HG03521 (cell line): ENCODE results near the gene PPARA.

Experiments
- ATAC-seq: cut with Tn5 transposase; IDR thresholded peaks from one replicate; pipeline ENCODE4 v1.9.1; 2021; ENCODE audit warnings: mild to moderate bottlenecking, moderate library complexity; ENCODE audit not compliant: unreplicated experiment

Gene PPARA

DNA sequence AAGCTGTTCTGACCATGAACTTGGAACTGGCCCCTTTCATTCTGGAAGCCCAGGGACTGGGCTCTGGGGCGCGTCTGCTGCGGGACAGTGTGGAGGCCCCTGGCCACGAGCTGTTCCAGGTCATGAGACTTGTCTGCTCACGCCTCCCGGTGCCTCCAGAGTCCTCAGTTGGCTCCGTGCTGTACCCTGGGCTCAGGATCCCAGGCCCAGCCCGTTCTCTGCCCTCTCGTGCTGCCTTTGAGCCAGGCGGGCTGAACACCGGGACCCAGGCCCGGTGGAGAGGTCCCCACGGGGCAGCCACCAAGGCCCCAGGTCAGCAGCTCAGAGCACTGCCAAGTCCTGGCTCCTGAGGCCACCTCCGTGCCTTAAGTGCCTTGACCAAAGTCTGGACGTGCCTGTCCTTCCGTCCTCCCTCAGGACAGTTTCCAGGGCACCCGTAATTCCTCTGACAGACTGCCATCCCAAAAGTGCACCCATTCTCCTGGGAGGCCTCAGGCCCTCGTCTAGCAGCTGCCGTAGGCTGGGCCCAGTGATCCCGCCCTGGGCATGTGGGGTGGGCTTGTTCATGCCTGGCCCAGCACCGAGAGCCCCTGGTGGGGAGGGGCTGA lies 36.3 kb upstream of the PPARA start:
- ATAC-seq: no peak

GRCh38 chr22:46114518-46115387 lies 35.6 kb upstream of the PPARA start:
- no peak for ATAC-seq

- ATAC-seq: no peak
Observed at GRCh38 chr22:46115388-46115678, 35.0 kb upstream of the PPARA start.

DNA sequence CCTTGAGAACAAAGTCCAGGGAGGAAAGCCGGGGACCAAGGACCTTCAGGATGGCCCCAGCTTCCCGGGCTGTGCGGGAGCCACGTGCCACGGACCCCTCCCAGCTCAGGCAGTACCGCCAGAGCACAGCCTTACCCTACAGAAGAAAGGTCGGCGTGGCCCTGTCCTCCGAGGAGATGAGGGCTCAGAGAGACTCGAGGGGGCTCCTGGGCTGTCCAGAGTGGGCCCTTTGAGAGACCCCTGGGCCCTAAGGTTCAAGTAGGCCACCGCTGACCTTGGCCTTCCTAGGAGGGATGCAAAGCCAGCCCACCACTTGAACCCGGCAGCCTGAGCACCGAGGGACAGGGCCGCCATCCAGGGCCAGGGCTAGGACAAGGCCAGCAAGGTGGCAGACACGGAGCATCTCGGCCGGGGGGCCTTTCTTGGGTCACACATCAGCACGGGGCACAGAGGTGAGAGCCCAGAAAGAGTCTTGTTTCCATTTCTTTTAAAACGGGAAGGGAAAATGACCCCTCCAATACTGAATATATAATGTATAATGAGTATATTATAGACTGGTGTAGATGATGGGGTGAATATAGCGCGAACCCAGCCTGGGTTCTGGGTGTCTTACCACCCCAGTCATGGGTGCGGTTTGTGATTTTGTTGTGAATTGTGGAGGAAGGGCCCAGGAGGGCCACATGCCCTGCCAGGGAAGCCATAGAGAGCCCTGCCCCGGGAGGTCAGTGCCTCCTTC lies 34.4 kb upstream of the PPARA start:
- ATAC-seq: no peak

GRCh38 chr22:46116491-46116958 lies 33.8 kb upstream of the PPARA start:
- ATAC-seq: no peak

DNA sequence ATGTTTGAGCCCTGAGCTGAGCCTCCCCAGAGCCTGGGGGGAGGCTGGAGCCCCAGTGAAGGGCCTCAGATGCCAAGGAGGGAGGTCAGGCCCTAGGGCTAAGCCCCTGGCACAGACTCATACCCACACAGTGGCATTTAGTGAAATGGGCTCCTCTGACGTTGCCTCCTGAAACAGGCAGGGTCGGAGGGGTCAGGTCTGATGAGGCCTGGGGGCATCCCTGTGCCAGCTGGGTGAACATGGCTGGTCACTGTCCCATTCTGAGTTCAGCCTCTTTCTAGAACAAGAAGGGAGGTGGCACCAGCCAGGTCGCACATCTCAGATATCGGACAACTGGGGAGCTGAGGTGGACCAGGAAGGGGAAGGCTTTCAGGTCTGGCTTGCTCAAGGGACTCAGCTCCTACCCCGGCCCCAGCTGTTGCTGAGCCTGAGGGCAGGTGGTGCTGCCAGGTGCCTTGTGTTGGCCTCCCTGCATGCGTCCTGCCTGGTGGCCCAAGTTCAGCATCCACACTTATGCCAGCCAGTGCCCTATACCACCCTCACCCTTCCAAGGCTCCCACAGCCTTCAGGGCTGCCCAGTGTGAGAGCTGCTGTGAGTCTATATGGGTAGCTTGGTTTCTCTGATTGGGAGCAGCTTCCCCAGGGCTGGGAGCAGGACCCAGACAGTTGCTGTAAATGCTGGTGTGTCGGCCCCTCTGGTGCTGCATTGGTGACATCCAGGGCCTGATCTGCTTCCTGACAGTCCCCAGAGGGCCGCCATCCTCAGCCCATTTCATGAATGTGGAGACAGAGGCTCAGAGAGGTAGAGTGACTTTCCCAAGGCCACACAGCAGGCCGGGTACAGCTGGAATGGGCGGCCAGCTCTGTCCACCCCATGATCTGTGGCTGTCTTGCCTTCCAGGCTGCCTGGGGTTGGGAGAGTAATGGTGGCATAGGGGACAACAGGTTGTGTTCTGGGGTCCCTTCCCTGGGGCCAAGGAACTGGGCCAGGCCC lies 32.8 kb upstream of the PPARA start:
- no peak for ATAC-seq

DNA sequence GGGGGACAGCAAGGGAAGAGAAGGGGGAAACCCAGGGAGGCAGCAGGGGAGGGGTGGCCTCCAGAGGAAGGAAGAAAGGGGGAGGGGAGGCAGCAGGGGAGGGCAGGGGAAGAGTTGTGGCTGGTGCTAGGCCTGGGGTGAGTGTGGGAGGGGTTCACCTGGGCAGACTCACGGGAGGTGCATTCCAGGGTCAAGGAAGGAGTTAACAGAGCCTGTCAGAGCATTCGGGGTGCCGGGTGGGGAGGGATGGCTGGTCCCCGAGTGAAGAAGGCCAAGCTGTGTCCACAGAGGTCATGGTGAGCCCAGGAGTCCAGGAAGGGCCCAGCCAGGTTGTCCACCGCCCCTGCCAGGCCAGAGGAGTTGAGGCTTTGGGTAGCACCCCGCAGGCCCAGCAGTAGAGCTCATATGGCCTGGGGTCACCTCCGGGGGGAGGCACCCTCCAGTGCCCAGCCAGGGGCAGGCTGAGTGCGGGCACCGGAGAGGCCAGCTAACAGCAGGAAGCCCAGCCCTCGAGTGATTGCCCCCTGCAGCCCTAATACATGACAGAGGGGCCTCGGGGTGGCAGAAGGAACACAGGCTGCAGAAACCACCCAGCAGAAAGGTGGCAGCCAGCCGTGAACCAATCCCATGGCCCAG lies 31.1 kb upstream of the PPARA start:
- ATAC-seq: no peak

DNA sequence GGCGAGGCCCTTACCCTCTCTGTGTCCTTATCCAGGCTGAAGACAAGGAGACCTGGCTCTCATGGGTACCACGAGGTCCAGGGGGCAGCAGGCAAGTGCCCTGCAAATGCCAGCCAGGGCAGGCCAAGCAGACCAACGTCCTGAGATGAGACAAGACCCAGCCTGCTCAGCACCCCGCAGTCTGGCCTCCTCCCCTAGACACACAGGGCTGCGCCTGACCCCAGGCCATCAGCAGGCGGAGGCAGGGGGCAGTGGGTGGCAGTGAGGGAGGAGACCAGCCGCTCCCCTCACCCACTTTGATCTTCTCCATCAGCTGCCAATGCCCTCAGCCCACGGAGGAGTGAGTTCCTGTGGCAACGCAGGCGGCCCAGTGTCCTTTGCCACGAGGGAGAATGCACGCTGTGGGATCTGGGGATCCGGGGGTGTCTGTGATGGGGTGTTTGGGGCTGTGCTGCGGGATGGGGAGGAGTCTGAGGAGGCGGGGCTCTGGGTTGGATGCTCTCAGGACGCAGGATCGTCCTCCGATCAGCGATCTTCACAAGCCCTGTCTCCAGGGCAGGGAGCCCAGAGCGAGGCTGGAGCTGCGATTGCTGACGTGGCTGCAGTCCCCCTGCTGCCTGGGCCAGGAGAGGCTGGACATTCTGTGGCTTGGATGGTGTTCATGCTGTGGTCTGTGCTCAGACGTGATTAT lies 30.5 kb upstream of the PPARA start:
- no peak for ATAC-seq

DNA sequence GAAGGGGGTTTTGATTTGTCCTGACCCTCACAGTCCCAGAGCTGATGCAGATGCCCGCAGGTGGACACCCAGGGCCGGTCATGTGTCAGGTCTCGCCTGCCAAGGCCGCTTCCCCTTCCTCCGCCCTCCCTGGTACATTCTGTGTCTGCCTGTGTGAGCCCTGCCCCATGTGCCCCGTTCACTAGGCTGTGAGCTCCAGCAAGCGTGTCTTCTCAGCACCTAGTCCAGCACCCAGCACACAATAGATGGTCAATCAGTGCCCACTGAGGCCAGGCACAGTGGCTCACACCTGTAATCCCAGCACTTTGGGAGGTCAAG lies 29.9 kb upstream of the PPARA start:
- no peak for ATAC-seq

- no peak for ATAC-seq
Observed at GRCh38 chr22:46121079-46121478, 29.2 kb upstream of the PPARA start.

- no peak for ATAC-seq
Observed at GRCh38 chr22:46121523-46122287, 28.6 kb upstream of the PPARA start.

GRCh38 chr22:46122511-46122971 lies 27.8 kb upstream of the PPARA start:
- no peak for ATAC-seq

- ATAC-seq: no peak
Observed at GRCh38 chr22:46122980-46123693, 27.2 kb upstream of the PPARA start.

DNA sequence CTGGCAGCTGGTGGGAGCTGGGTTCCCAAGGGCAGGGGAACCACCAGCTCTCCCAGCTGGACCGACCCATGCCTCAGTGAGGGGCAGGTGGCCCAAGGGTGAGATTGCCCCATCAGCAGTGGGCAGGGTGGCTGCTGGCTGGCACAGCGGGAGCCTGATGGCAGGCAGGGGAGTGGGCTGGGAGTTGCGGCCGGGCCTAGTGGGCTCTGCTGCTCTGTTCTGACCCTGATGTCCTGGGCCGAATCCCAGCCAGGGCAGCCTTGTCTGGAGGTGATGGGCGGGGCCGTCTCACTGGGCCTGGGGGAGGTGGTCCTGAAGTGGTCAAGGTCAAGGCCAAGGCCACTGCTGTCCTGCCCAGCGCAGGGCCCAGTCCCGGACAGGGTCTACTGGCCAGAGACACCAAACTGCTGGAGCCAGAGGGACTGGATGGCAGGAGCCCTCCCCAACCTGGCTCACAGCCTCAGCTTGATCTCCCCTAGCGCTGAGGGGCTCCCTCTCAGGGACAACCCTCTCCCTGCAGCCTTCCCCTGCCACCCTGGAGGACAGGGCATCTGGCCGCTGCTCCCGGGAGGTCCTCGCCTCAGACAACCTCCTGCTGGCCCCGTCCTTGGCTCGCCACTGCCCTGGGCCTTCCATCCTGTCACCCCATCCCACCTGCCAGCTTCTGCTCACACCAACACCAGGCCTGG lies 26.5 kb upstream of the PPARA start:
- no peak for ATAC-seq

DNA sequence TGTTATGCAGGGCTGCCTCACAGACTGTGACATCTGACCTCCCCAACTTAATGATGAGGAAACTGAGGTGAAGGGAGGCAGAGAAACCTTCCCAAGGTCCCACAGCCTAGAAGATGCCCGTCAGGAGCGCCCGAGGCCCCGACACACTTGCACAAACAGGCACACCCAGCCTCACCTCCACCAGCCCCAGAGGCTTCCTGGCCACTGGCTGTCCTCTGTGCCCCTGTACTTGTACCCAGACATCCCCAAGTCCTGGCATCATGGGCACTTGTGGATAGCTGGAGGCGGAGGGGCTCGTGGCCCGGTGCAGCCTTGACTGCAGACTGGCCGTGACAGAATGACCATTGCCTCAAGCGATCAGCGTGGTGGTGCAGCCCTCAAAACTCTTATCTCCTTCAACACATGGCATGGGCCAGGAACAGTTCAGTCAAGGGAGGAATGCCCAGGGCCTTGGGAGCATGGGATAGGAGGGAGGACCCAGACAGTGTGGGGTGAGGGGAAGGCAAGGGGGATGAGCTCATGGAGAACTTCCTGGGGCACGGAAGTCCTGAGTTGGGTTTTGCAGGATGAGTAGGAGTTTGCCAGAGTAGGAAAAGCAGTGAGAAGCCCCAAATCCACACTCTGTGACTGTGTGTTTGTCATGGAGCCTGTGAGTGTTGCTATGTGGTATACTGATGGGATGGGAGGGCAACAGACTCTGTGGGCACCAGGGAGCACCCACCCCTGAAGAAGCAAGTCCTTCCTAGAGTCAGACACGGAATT lies 25.8 kb upstream of the PPARA start:
- ATAC-seq: no peak

DNA sequence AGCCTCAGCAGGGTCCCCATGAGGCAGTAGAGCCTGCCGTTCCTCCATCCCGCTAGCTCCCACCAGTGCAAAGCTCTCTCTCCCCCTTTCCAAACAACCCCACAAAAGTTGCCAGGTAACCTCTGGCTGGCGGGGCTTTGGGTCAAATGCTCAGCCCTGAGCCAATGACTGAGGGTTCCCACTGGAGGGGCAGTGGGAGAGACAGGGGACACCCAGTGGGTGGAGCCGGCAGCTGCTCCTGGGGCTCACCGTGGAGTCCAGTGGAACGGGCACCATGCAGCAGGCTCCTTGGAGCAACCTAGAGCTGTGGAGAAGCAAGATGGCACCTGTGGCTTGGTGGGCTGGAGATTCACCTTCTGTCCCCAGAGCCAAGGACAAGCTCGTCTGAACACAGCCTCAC lies 25.0 kb upstream of the PPARA start:
- ATAC-seq: no peak
